Keratinocyte (primary cell): Measurements from ENCODE around the gene UNC93A.

Source experiments
- EZH2 ChIP-seq: IDR thresholded peaks from one replicate; pipeline ENCODE4 v1.6.1; 2012; ENCODE audit warnings: inconsistent platforms, mild to moderate bottlenecking, low read length, moderate library complexity
- TF ChIP-seq, protein P1 (sequence below), 3 experiments: IDR thresholded peaks in 1 of 3; conservative IDR thresholded peaks in 1 of 3; optimal IDR thresholded peaks in 1 of 3; 2 replicates in 2 of 3; 3 replicates in 1 of 3; pipeline versions ENCODE3 to v1.5.1; 2011; ENCODE audit warnings: low read length in 3 of 3, mild to moderate bottlenecking in 3 of 3, moderate library complexity in 2 of 3, control low read depth in 1 of 3, inconsistent platforms in 1 of 3; ENCODE audit not compliant: insufficient read depth in 2 of 3; ENCODE audit errors: extremely low read depth in 1 of 3

DNA sequence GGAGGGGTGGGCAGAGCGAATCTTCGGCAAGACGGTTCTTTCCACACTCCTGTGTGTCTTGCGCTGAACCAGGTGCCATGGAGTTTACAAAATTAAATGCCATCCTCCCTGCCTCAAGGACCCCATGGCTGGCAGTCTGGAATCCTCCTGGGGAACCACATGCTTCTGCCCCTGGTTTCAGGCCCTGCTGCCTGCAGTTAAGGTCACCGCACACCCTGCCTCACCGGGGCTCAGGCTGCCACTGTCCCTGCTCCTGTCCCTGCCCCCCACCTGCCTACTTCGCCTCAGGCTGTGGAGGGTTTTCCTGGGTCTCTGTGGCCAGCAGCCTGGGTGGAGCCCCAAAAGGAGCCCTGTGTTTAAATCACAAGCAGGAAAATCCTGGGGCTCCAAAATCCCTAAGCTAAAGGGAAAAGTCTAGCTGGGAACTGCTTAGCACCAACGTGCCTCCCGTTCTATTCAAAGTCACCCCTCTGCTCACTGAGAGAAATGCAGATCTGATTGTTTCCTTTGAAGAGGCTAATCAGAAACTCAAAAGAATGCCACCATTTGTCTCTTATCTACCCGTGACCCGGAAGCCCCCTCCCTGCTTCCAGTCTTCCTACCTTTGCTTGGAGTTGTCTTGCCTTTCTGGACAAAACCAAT, 23.2 kb downstream of the UNC93A start:
- TF ChIP-seq, protein P1, sequence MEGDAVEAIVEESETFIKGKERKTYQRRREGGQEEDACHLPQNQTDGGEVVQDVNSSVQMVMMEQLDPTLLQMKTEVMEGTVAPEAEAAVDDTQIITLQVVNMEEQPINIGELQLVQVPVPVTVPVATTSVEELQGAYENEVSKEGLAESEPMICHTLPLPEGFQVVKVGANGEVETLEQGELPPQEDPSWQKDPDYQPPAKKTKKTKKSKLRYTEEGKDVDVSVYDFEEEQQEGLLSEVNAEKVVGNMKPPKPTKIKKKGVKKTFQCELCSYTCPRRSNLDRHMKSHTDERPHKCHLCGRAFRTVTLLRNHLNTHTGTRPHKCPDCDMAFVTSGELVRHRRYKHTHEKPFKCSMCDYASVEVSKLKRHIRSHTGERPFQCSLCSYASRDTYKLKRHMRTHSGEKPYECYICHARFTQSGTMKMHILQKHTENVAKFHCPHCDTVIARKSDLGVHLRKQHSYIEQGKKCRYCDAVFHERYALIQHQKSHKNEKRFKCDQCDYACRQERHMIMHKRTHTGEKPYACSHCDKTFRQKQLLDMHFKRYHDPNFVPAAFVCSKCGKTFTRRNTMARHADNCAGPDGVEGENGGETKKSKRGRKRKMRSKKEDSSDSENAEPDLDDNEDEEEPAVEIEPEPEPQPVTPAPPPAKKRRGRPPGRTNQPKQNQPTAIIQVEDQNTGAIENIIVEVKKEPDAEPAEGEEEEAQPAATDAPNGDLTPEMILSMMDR (optimal IDR thresholded peaks at IDR 0.05 in 1 of 3, IDR thresholded peaks at IDR 0.05 in 1 of 3, conservative IDR thresholded peaks at IDR 0.05 in 1 of 3; ENCODE audit: extremely low read depth in 1 of 3, insufficient read depth in 2 of 3, low read length in 3 of 3), result no peak
- TF ChIP-seq EZH2, result no peak
